IMR-90 (cell line): ENCODE results near the gene KIF16B.

Experiments used
- CEBPB ChIP-seq: IDR thresholded peaks from 2 replicates; pipeline ENCODE4 v1.6.1; 2012; ENCODE audit warnings: low read depth, low read length, improper control_type of control experiment
- CHD1 ChIP-seq: IDR thresholded peaks from 2 replicates; pipeline ENCODE4 v1.6.1; 2012; ENCODE audit warnings: low read depth, low read length, improper control_type of control experiment
- CTCF ChIP-seq: conservative IDR thresholded peaks from 2 replicates; pipeline ENCODE4 v1.5.1; 2012; ENCODE audit warnings: mild to moderate bottlenecking, low read depth, low read length, improper control_type of control experiment
- ELK1 ChIP-seq: fragments of 150-350 bp; IDR thresholded peaks from 2 replicates; pipeline ENCODE4 v1.6.1; 2016; ENCODE audit warnings: low read depth, mild to moderate bottlenecking, low read length, moderate library complexity, borderline replicate concordance
- FOS ChIP-seq: fragments of 150-350 bp; IDR thresholded peaks from 2 replicates; pipeline ENCODE4 v1.6.1; 2016; ENCODE audit warnings: low read depth, low read length
- MAFK ChIP-seq: IDR thresholded peaks from 2 replicates; pipeline ENCODE4 v1.6.1; 2012; ENCODE audit warnings: low read depth, low read length, improper control_type of control experiment
- MXI1 ChIP-seq: IDR thresholded peaks from 2 replicates; pipeline ENCODE4 v1.6.1; 2012; ENCODE audit warnings: low read depth, mild to moderate bottlenecking, low read length, moderate library complexity, borderline replicate concordance
- NFE2L2 ChIP-seq: fragments of 150-350 bp; IDR thresholded peaks from 2 replicates; pipeline ENCODE4 v1.6.1; 2016; ENCODE audit warnings: low read depth, mild to moderate bottlenecking, low read length
- POLR2A ChIP-seq: IDR thresholded peaks from 2 replicates; pipeline ENCODE4 v1.6.1; 2012; ENCODE audit warnings: mild to moderate bottlenecking, low read depth, low read length
- RAD21 ChIP-seq: IDR thresholded peaks from 2 replicates; pipeline ENCODE4 v1.6.1; 2012; ENCODE audit warnings: low read length, improper control_type of control experiment
- RCOR1 ChIP-seq: IDR thresholded peaks from 2 replicates; pipeline ENCODE4 v1.6.1; 2012; ENCODE audit warnings: mild to moderate bottlenecking, low read length, improper control_type of control experiment; ENCODE audit not compliant: insufficient replicate concordance
- RFX5 ChIP-seq: IDR thresholded peaks from 2 replicates; pipeline ENCODE4 v1.8.0; 2012; ENCODE audit warnings: low read depth, mild to moderate bottlenecking, low read length, moderate library complexity
- SMC3 ChIP-seq: fragments of 150-350 bp; IDR thresholded peaks from 2 replicates; pipeline ENCODE4 v1.6.1; 2016; ENCODE audit warnings: low read depth, mild to moderate bottlenecking, antibody characterized with exemption, low read length, moderate library complexity
- USF2 ChIP-seq: fragments of 150-350 bp; IDR thresholded peaks from 2 replicates; pipeline ENCODE4 v1.6.1; 2017; ENCODE audit warnings: mild to moderate bottlenecking, antibody characterized with exemption, low read length, low read depth

GRCh38 chr20:16404640-16405039, 168.6 kb downstream of the KIF16B start:
- no peak for TF ChIP-seq MXI1
- TF ChIP-seq CTCF = no peak
- no peak for TF ChIP-seq RFX5
- no peak for TF ChIP-seq POLR2A
- no peak for TF ChIP-seq RAD21
- TF ChIP-seq SMC3 = no peak
- no peak for TF ChIP-seq MAFK
- TF ChIP-seq FOS = no peak
- TF ChIP-seq NFE2L2 = no peak
- no peak for TF ChIP-seq CEBPB
- TF ChIP-seq RCOR1 = no peak
- no peak for TF ChIP-seq USF2
- TF ChIP-seq CHD1 = no peak
- no peak for TF ChIP-seq ELK1
